Measurements from ENCODE around the gene TRAPPC3L.

Gene TRAPPC3L

GRCh38 chr6:116531675-116532570 lies 13.6 kb downstream of the TRAPPC3L start:
- Histone ChIP-seq H4K8ac (ENCODE audit: low read length) (no peak overlapping the region), H3K27me3 (ENCODE audit: control insufficient read depth in 1 of 2, insufficient read depth in 1 of 2, low read length in 2 of 2) (no peaks in the 10 kb centered on the region), H3K27ac (ENCODE audit: low read length, poor library complexity, severe bottlenecking) (no peak overlapping the region), H3K4me3 (ENCODE audit: insufficient read depth in 1 of 2, low read depth in 1 of 2, low read length in 2 of 2) (no peak overlapping the region), H3K9me3 (ENCODE audit: control insufficient read depth, low read length) (no peaks in the 10 kb centered on the region), H3K4ac (ENCODE audit: low read depth in 1 of 2, low read length in 2 of 2) (no peak overlapping the region), H3K79me1 (replicated peaks; ENCODE audit: low read length, poor library complexity, severe bottlenecking) (no peaks in the 10 kb centered on the region), H3K4me1 (ENCODE audit: control insufficient read depth, insufficient read depth, low read depth, low read length) (peaks cover 10% of the 10 kb centered on the region), H2BK5ac (ENCODE audit: low read depth, low read length, poor library complexity, severe bottlenecking) (no peak overlapping the region), H2AK5ac (ENCODE audit: low read length, severe bottlenecking) (no peak overlapping the region), H3K9ac (ENCODE audit: low read length) (no peak overlapping the region), H2BK120ac (ENCODE audit: low read depth, low read length) (no peak overlapping the region), H3K36me3 (ENCODE audit: control insufficient read depth in 1 of 2, insufficient read depth in 2 of 2, low read depth in 1 of 2, low read length in 2 of 2) (no peaks in the 10 kb centered on the region), H3K4me2 (ENCODE audit: low read length, poor library complexity, severe bottlenecking) (no peak overlapping the region), H2AFZ (ENCODE audit: low read depth, low read length) (no peak overlapping the region), H3K23ac (ENCODE audit: low read length in 2 of 2) (no peak overlapping the region), H4K91ac (ENCODE audit: low read length) (no peak overlapping the region), H2BK12ac (ENCODE audit: low read length in 2 of 2) (no peak overlapping the region), H3K18ac (ENCODE audit: low read depth in 1 of 2, low read length in 2 of 2) (no peak overlapping the region), H2BK15ac (ENCODE audit: low read depth, poor library complexity, severe bottlenecking) (no peak overlapping the region), H3K14ac (ENCODE audit: low read length in 2 of 2) (no peak overlapping the region)
- peak; percentile 81 for DNase-seq
- 72% methylated on average over 7 of the region's 12 CpGs for WGBS

- H4K8ac ChIP-seq (ENCODE audit: low read length), result no peak overlapping the region
- H3K27ac ChIP-seq (ENCODE audit: low read length, poor library complexity, severe bottlenecking), result peak overlapping the region; percentile 28
- no peak overlapping the region for H2AFZ ChIP-seq (ENCODE audit: low read depth, low read length)
- H3K4me1 ChIP-seq (ENCODE audit: control insufficient read depth, insufficient read depth, low read depth, low read length), result peaks cover 10% of the 10 kb centered on the region
- H3K9me3 ChIP-seq (ENCODE audit: control insufficient read depth, low read length), result no peaks in the 10 kb centered on the region
- H3K4me3 ChIP-seq (ENCODE audit: insufficient read depth in 1 of 2, low read depth in 1 of 2, low read length in 2 of 2), result no peak overlapping the region
- no peak overlapping the region for H3K18ac ChIP-seq (ENCODE audit: low read depth in 1 of 2, low read length in 2 of 2)
- no peak overlapping the region for H4K91ac ChIP-seq (ENCODE audit: low read length)
- H3K9ac ChIP-seq (ENCODE audit: low read length), result no peak overlapping the region
- H3K4ac ChIP-seq (ENCODE audit: low read depth in 1 of 2, low read length in 2 of 2), result no peak overlapping the region
- H3K79me1 ChIP-seq (replicated peaks; ENCODE audit: low read length, poor library complexity, severe bottlenecking), result no peaks in the 10 kb centered on the region
- H2BK15ac ChIP-seq (ENCODE audit: low read depth, poor library complexity, severe bottlenecking), result no peak overlapping the region
- H2BK12ac ChIP-seq (ENCODE audit: low read length in 2 of 2), result no peak overlapping the region
- H3K36me3 ChIP-seq (ENCODE audit: control insufficient read depth in 1 of 2, insufficient read depth in 2 of 2, low read depth in 1 of 2, low read length in 2 of 2), result no peaks in the 10 kb centered on the region
- H3K14ac ChIP-seq (ENCODE audit: low read length in 2 of 2), result no peak overlapping the region
- DNase-seq, result peak; percentile 55
- no peak overlapping the region for H2BK5ac ChIP-seq (ENCODE audit: low read depth, low read length, poor library complexity, severe bottlenecking)
- no peaks in the 10 kb centered on the region for H3K27me3 ChIP-seq (ENCODE audit: control insufficient read depth in 1 of 2, insufficient read depth in 1 of 2, low read length in 2 of 2)
- no peak overlapping the region for H2BK120ac ChIP-seq (ENCODE audit: low read depth, low read length)
- no peak overlapping the region for H2AK5ac ChIP-seq (ENCODE audit: low read length, severe bottlenecking)
- H3K4me2 ChIP-seq (ENCODE audit: low read length, poor library complexity, severe bottlenecking), result no peak overlapping the region
- no peak overlapping the region for H3K23ac ChIP-seq (ENCODE audit: low read length in 2 of 2)
- WGBS, result 50% methylated on average over 1 of the region's 2 CpGs
Measured at GRCh38 chr6:116530436-116530835, 15.0 kb downstream of the TRAPPC3L start.

GRCh38 chr6:116529466-116530290 lies 15.8 kb downstream of the TRAPPC3L start:
- H2BK5ac ChIP-seq (ENCODE audit: low read depth, low read length, poor library complexity, severe bottlenecking), result no peak overlapping the region
- H3K23ac ChIP-seq (ENCODE audit: low read length in 2 of 2), result no peak overlapping the region
- no peak overlapping the region for H3K4me3 ChIP-seq (ENCODE audit: insufficient read depth in 1 of 2, low read depth in 1 of 2, low read length in 2 of 2)
- WGBS, result 100% methylated on average over 2 of the region's 3 CpGs
- no peak overlapping the region for H3K4me2 ChIP-seq (ENCODE audit: low read length, poor library complexity, severe bottlenecking)
- no peak overlapping the region for H3K9ac ChIP-seq (ENCODE audit: low read length)
- H3K14ac ChIP-seq (ENCODE audit: low read length in 2 of 2), result no peak overlapping the region
- H2AFZ ChIP-seq (ENCODE audit: low read depth, low read length), result no peak overlapping the region
- no peak overlapping the region for H4K8ac ChIP-seq (ENCODE audit: low read length)
- no peak for DNase-seq
- H3K27me3 ChIP-seq (ENCODE audit: control insufficient read depth in 1 of 2, insufficient read depth in 1 of 2, low read length in 2 of 2), result no peaks in the 10 kb centered on the region
- no peak overlapping the region for H2BK15ac ChIP-seq (ENCODE audit: low read depth, poor library complexity, severe bottlenecking)
- no peak overlapping the region for H3K4ac ChIP-seq (ENCODE audit: low read depth in 1 of 2, low read length in 2 of 2)
- no peak overlapping the region for H2AK5ac ChIP-seq (ENCODE audit: low read length, severe bottlenecking)
- H4K91ac ChIP-seq (ENCODE audit: low read length), result no peak overlapping the region
- no peaks in the 10 kb centered on the region for H3K9me3 ChIP-seq (ENCODE audit: control insufficient read depth, low read length)
- H3K4me1 ChIP-seq (ENCODE audit: control insufficient read depth, insufficient read depth, low read depth, low read length), result peaks cover 10% of the 10 kb centered on the region
- H3K79me1 ChIP-seq (replicated peaks; ENCODE audit: low read length, poor library complexity, severe bottlenecking), result no peaks in the 10 kb centered on the region
- no peak overlapping the region for H2BK120ac ChIP-seq (ENCODE audit: low read depth, low read length)
- peak overlapping the region; percentile 28 for H3K27ac ChIP-seq (ENCODE audit: low read length, poor library complexity, severe bottlenecking)
- no peak overlapping the region for H3K18ac ChIP-seq (ENCODE audit: low read depth in 1 of 2, low read length in 2 of 2)
- no peaks in the 10 kb centered on the region for H3K36me3 ChIP-seq (ENCODE audit: control insufficient read depth in 1 of 2, insufficient read depth in 2 of 2, low read depth in 1 of 2, low read length in 2 of 2)
- H2BK12ac ChIP-seq (ENCODE audit: low read length in 2 of 2), result no peak overlapping the region

DNA sequence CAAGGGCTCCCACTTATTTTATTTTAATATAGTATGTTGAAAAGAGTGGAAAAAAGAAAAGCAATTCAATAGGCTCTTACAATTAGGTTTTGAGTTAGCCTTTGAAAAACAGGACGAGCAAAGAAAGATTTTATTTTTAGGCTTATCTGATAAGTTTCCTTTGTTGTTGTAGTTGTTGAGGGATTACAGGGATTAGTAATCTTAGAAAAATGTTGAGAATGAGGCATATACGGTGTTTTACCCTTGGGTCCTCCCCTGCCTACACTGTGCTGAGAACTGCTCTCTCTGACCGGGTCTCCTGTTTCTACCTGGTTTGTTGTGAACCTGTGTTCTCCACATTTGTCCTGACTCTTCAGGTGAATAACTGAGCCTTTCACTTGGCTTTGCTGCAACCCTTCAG lies 16.7 kb downstream of the TRAPPC3L start:
- H3K4me3 ChIP-seq (ENCODE audit: insufficient read depth in 1 of 2, low read depth in 1 of 2, low read length in 2 of 2), result no peak overlapping the region
- DNase-seq, result no peak
- H2AK5ac ChIP-seq (ENCODE audit: low read length, severe bottlenecking), result no peak overlapping the region
- H2BK120ac ChIP-seq (ENCODE audit: low read depth, low read length), result no peak overlapping the region
- H3K23ac ChIP-seq (ENCODE audit: low read length in 2 of 2), result no peak overlapping the region
- no peak overlapping the region for H3K4ac ChIP-seq (ENCODE audit: low read depth in 1 of 2, low read length in 2 of 2)
- H3K27me3 ChIP-seq (ENCODE audit: control insufficient read depth in 1 of 2, insufficient read depth in 1 of 2, low read length in 2 of 2), result no peaks in the 10 kb centered on the region
- H4K91ac ChIP-seq (ENCODE audit: low read length), result no peak overlapping the region
- H2AFZ ChIP-seq (ENCODE audit: low read depth, low read length), result no peak overlapping the region
- no peak overlapping the region for H3K27ac ChIP-seq (ENCODE audit: low read length, poor library complexity, severe bottlenecking)
- no peak overlapping the region for H4K8ac ChIP-seq (ENCODE audit: low read length)
- peak overlapping the region in 1 of 2 experiments; percentile 54 for H2BK12ac ChIP-seq (ENCODE audit: low read length in 2 of 2)
- H3K36me3 ChIP-seq (ENCODE audit: control insufficient read depth in 1 of 2, insufficient read depth in 2 of 2, low read depth in 1 of 2, low read length in 2 of 2), result no peaks in the 10 kb centered on the region
- H3K9ac ChIP-seq (ENCODE audit: low read length), result no peak overlapping the region
- H3K18ac ChIP-seq (ENCODE audit: low read depth in 1 of 2, low read length in 2 of 2), result no peak overlapping the region
- H3K79me1 ChIP-seq (replicated peaks; ENCODE audit: low read length, poor library complexity, severe bottlenecking), result no peaks in the 10 kb centered on the region
- H3K14ac ChIP-seq (ENCODE audit: low read length in 2 of 2), result no peak overlapping the region
- H3K9me3 ChIP-seq (ENCODE audit: control insufficient read depth, low read length), result no peaks in the 10 kb centered on the region
- no peak overlapping the region for H2BK5ac ChIP-seq (ENCODE audit: low read depth, low read length, poor library complexity, severe bottlenecking)
- no peak overlapping the region for H3K4me2 ChIP-seq (ENCODE audit: low read length, poor library complexity, severe bottlenecking)
- H3K4me1 ChIP-seq (ENCODE audit: control insufficient read depth, insufficient read depth, low read depth, low read length), result peaks cover 10% of the 10 kb centered on the region
- 30% methylated on average over 3 of the region's 3 CpGs for WGBS
- H2BK15ac ChIP-seq (ENCODE audit: low read depth, poor library complexity, severe bottlenecking), result no peak overlapping the region
